Neural cell (in vitro differentiated cells): ENCODE data around the gene HOXA5.

ENCODE experiments used
- CTCF ChIP-seq: fragments of 450-650 bp; IDR thresholded peaks from 2 replicates; pipeline ENCODE4 v1.5.1; 2014; ENCODE audit warnings: antibody characterized with exemption, mild to moderate bottlenecking, moderate library complexity; ENCODE audit not compliant: poor library complexity, severe bottlenecking
- EZH2 ChIP-seq: fragments of 200-600, 300-800 bp; shearing (Covaris generic), sonication (generic); IDR thresholded peaks from 2 replicates; pipeline ENCODE4 v1.6.1; 2014; ENCODE audit warnings: antibody characterized with exemption, low read length, borderline replicate concordance, mild to moderate bottlenecking; ENCODE audit not compliant: insufficient read depth, poor library complexity, severe bottlenecking
- MXI1 ChIP-seq: fragments of 450-650 bp; conservative IDR thresholded peaks from 2 replicates; pipeline ENCODE4 v1.6.1; 2014; ENCODE audit warnings: antibody characterized with exemption, mild to moderate bottlenecking; ENCODE audit not compliant: poor library complexity, severe bottlenecking
- POLR2AphosphoS5 ChIP-seq: IDR thresholded peaks from 2 replicates; pipeline ENCODE4 v1.6.1; 2012
- REST ChIP-seq: IDR thresholded peaks from 2 replicates; pipeline ENCODE4 v1.6.1; 2012; ENCODE audit warnings: borderline replicate concordance

- TF ChIP-seq CTCF (no peak), POLR2AphosphoS5 (no peak), MXI1 (no peak), EZH2 (no peak), REST (no peak)
Observed at GRCh38 chr7:27100694-27101170, 42.7 kb downstream of the HOXA5 start.
